Ishikawa (cell line): Measurements from ENCODE around the gene CCDC121.

Experiments
- CREB1 ChIP-seq: IDR thresholded peaks from 2 replicates; pipeline ENCODE4 v1.6.1; 2012; ENCODE audit warnings: low read depth
- NFIC ChIP-seq: IDR thresholded peaks from 2 replicates; pipeline ENCODE4 v1.6.1; 2012
- RAD21 ChIP-seq: IDR thresholded peaks from 2 replicates; pipeline ENCODE4 v1.6.1; 2012; ENCODE audit warnings: low read depth
- REST ChIP-seq: IDR thresholded peaks from 2 replicates; pipeline ENCODE4 v1.6.1; 2012; ENCODE audit warnings: low read depth, mild to moderate bottlenecking
- TF ChIP-seq, protein P1 (sequence below): IDR thresholded peaks from 2 replicates; pipeline ENCODE4 v1.6.1; 2012

- TF ChIP-seq RAD21 = no peak
- TF ChIP-seq, protein P1, sequence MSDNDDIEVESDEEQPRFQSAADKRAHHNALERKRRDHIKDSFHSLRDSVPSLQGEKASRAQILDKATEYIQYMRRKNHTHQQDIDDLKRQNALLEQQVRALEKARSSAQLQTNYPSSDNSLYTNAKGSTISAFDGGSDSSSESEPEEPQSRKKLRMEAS = no peak
- no peak for TF ChIP-seq CREB1
- no peak for TF ChIP-seq NFIC
- no peak for TF ChIP-seq REST
Measured at GRCh38 chr2:27664622-27665363, 36.0 kb upstream of the CCDC121 start.
